Bone marrow (tissue), 2 donors: ENCODE measurements around the gene DAPK2.
"Not testable (repeated sequence)": the region's sequence is repeated elsewhere in the genome, so short reads cannot be mapped to it uniquely, and the experiment has no call there.

ENCODE experiments used
- DNase-seq, 2 donors: peaks; one replicate each; lab custom pipeline; 2025; lab: John Stamatoyannopoulos, UW

Gene DAPK2

GRCh38 chr15:63915209-63915872 is 130.9 kb downstream of the DAPK2 start:
- DNase-seq = no peak

- DNase-seq = no peak
These were observed 132.4 kb downstream of the DAPK2 start for GRCh38 chr15:63913786-63914315.

GRCh38 chr15:63913336-63913735 is 132.9 kb downstream of the DAPK2 start:
- no peak for DNase-seq

GRCh38 chr15:63912061-63912615 is 134.1 kb downstream of the DAPK2 start:
- no peak for DNase-seq

GRCh38 chr15:63911160-63911559 is 135.1 kb downstream of the DAPK2 start:
- DNase-seq = no peak

GRCh38 chr15:63909819-63910437 is 136.4 kb downstream of the DAPK2 start:
- no peak for DNase-seq

- DNase-seq = no peak
These were observed 137.3 kb downstream of the DAPK2 start for GRCh38 chr15:63908991-63909390.

- no peak for DNase-seq
These were observed 138.0 kb downstream of the DAPK2 start for GRCh38 chr15:63908281-63908680.

- DNase-seq = no peak
These were observed 138.8 kb downstream of the DAPK2 start for GRCh38 chr15:63907521-63907920.

- DNase-seq = no peak
These were observed 140.1 kb downstream of the DAPK2 start for GRCh38 chr15:63906266-63906584.

- DNase-seq = peak in 1 of 2 donors; percentile 74
These were observed 140.6 kb downstream of the DAPK2 start for GRCh38 chr15:63905558-63906265.

GRCh38 chr15:63905131-63905530 is 141.2 kb downstream of the DAPK2 start:
- DNase-seq = no peak

GRCh38 chr15:63904042-63904441 is 142.2 kb downstream of the DAPK2 start:
- no peak for DNase-seq

GRCh38 chr15:63902671-63903035 is 143.6 kb downstream of the DAPK2 start:
- DNase-seq = no peak

- DNase-seq = no peak
These were observed 144.2 kb downstream of the DAPK2 start for GRCh38 chr15:63901912-63902670.

GRCh38 chr15:63900306-63900705 is 146.0 kb downstream of the DAPK2 start:
- DNase-seq = no peak

GRCh38 chr15:63899606-63900005 is 146.7 kb downstream of the DAPK2 start:
- DNase-seq = not testable (repeated sequence)

GRCh38 chr15:63899193-63899592 is 147.1 kb downstream of the DAPK2 start:
- no peak for DNase-seq

GRCh38 chr15:63896336-63897115 is 149.8 kb downstream of the DAPK2 start:
- DNase-seq = peak; percentile 28 to 53

GRCh38 chr15:63895787-63896218 is 150.5 kb downstream of the DAPK2 start:
- DNase-seq = no peak

GRCh38 chr15:63895194-63895593 is 151.1 kb downstream of the DAPK2 start:
- no peak for DNase-seq

GRCh38 chr15:63894662-63894949 is 151.7 kb downstream of the DAPK2 start:
- DNase-seq = no peak
